Mesendoderm (in vitro differentiated cells): ENCODE measurements around the gene MAML3.
A peak's percentile ranks its signal among the peaks of the same experiment; 100 is the strongest.

Experiments
- DNase-seq: peaks from one replicate; pipeline ENCODE4 v3.0.0; 2013
- H2AK5ac ChIP-seq: 2 replicates; pipeline ENCODE4 v1.6.1; 2013; ENCODE audit warnings: low read length, inconsistent platforms
- H2BK120ac ChIP-seq: 2 replicates; pipeline ENCODE4 v1.6.1; 2013; ENCODE audit warnings: low read depth, mild to moderate bottlenecking, low read length, moderate library complexity, mixed read lengths
- H2BK15ac ChIP-seq: replicated peaks from 2 replicates; pipeline ENCODE4 v1.6.1; 2013; ENCODE audit warnings: low read depth, mild to moderate bottlenecking, moderate library complexity
- H2BK5ac ChIP-seq: 2 replicates; pipeline ENCODE4 v1.6.1; 2013; ENCODE audit warnings: low read length, inconsistent platforms
- H3K18ac ChIP-seq: 2 replicates; pipeline ENCODE4 v1.6.1; 2013; ENCODE audit warnings: mild to moderate bottlenecking, low read length, mixed read lengths
- H3K23ac ChIP-seq: one replicate; pipeline ENCODE4 v1.6.1; 2013; ENCODE audit warnings: low read length
- H3K27ac ChIP-seq: 2 replicates; pipeline ENCODE4 v1.5.1; 2013; ENCODE audit warnings: low read depth, mild to moderate bottlenecking, inconsistent platforms, low read length, moderate library complexity
- H3K27me3 ChIP-seq: 2 replicates; pipeline ENCODE4 v1.6.1; 2013; ENCODE audit warnings: low read length, control low read depth, mild to moderate bottlenecking, inconsistent platforms; ENCODE audit not compliant: insufficient read depth, poor library complexity
- H3K36me3 ChIP-seq: 2 replicates; pipeline ENCODE4 v1.6.1; 2013; ENCODE audit warnings: low read length, inconsistent platforms; ENCODE audit not compliant: control insufficient read depth, insufficient read depth
- H3K4ac ChIP-seq: one replicate; pipeline ENCODE4 v1.6.1; 2013; ENCODE audit warnings: low read depth, mild to moderate bottlenecking, low read length, moderate library complexity
- H3K4me1 ChIP-seq: 2 replicates; pipeline ENCODE4 v1.6.1; 2013; ENCODE audit warnings: low read depth, low read length, inconsistent platforms; ENCODE audit not compliant: control insufficient read depth
- H3K4me2 ChIP-seq: 2 replicates; pipeline ENCODE4 v1.6.1; 2013; ENCODE audit warnings: low read length
- H3K4me3 ChIP-seq: 2 replicates; pipeline ENCODE4 v1.5.1; 2013; ENCODE audit warnings: mild to moderate bottlenecking, low read length
- H3K56ac ChIP-seq: one replicate; pipeline ENCODE4 v1.6.1; 2013; ENCODE audit warnings: low read length
- H3K79me1 ChIP-seq: 2 replicates; pipeline ENCODE4 v1.6.1; 2013; ENCODE audit warnings: low read length, inconsistent platforms
- H3K79me2 ChIP-seq: 2 replicates; pipeline ENCODE4 v1.6.1; 2013; ENCODE audit warnings: mild to moderate bottlenecking, low read length; ENCODE audit not compliant: control insufficient read depth, insufficient read depth
- H3K9ac ChIP-seq: 2 replicates; pipeline ENCODE4 v1.6.1; 2013; ENCODE audit warnings: low read length, inconsistent platforms
- H4K5ac ChIP-seq: one replicate; pipeline ENCODE4 v1.6.1; 2013; ENCODE audit warnings: low read length
- H4K8ac ChIP-seq: one replicate; pipeline ENCODE4 v1.6.1; 2013; ENCODE audit warnings: low read depth, mild to moderate bottlenecking, control low read depth, low read length, moderate library complexity
- WGBS: extraction: QIAGEN DNeasy Blood & Tissue Kit; methylation state at CpG from one replicate; pipeline ENCODE4 v1.1.7; 2013; ENCODE audit warnings: low lambda C conversion rate, missing lambda C conversion rate; ENCODE audit not compliant: insufficient coverage; ENCODE audit errors: extremely low coverage; 5-methylcytosine and 5-hydroxymethylcytosine counted together

MAML3 gene

GRCh38 chr4:140176735-140177134 lies 22.8 kb upstream of the MAML3 start:
- H4K5ac ChIP-seq: no peak overlapping the region
- no CpG with 5 or more reads among the region's 3 CpGs for WGBS
- no peak overlapping the region for H3K18ac ChIP-seq
- H2BK15ac ChIP-seq: no peak overlapping the region
- no peak overlapping the region for H4K8ac ChIP-seq
- no peaks in the 10 kb centered on the region for H3K79me1 ChIP-seq
- H3K4me3 ChIP-seq: no peak overlapping the region
- no peak overlapping the region for H3K9ac ChIP-seq
- no peaks in the 10 kb centered on the region for H3K4me1 ChIP-seq
- H2AK5ac ChIP-seq: no peak overlapping the region
- H3K4me2 ChIP-seq: no peak overlapping the region
- H3K4ac ChIP-seq: no peak overlapping the region
- H2BK120ac ChIP-seq: no peak overlapping the region
- no peak for DNase-seq
- no peak overlapping the region for H2BK5ac ChIP-seq
- no peaks in the 10 kb centered on the region for H3K36me3 ChIP-seq
- H3K56ac ChIP-seq: no peak overlapping the region
- no peaks in the 10 kb centered on the region for H3K27me3 ChIP-seq
- no peak overlapping the region for H3K23ac ChIP-seq
- H3K27ac ChIP-seq: no peak overlapping the region
- H3K79me2 ChIP-seq: no peaks in the 10 kb centered on the region

DNA sequence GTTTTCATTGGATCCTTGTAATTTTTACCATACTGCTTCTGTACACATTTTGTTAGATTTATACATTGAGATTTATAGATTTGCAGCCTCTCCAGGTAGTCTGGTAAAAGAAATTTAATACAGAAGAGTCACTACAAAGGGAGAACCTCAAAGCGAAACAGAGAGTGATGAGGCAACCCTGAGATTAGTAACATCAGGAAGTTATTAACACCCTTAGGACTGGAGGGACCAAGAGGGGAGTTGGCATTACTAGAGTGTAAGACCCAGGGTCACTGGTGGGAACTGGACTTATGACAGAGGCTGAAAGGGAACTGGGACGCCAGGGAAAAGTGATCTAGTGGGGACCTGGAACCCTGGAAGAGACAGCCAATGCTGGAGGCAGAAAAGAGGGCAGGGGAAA lies 20.6 kb upstream of the MAML3 start:
- Histone ChIP-seq H3K4me3 (no peak overlapping the region), H3K56ac (no peak overlapping the region), H3K27ac (no peak overlapping the region), H3K79me1 (no peaks in the 10 kb centered on the region), H3K9ac (no peak overlapping the region), H3K4me1 (no peaks in the 10 kb centered on the region), H4K8ac (no peak overlapping the region), H3K18ac (no peak overlapping the region), H4K5ac (no peak overlapping the region), H3K79me2 (no peaks in the 10 kb centered on the region), H2BK120ac (no peak overlapping the region), H3K4me2 (no peak overlapping the region), H3K4ac (no peak overlapping the region), H3K23ac (no peak overlapping the region), H2BK15ac (no peak overlapping the region), H3K27me3 (no peaks in the 10 kb centered on the region), H3K36me3 (no peaks in the 10 kb centered on the region), H2AK5ac (no peak overlapping the region), H2BK5ac (no peak overlapping the region)
- WGBS: no CpG with 5 or more reads among the region's 2 CpGs
- DNase-seq: no peak

- H3K9ac ChIP-seq: no peak overlapping the region
- H3K4me3 ChIP-seq: no peak overlapping the region
- no peaks in the 10 kb centered on the region for H3K4me1 ChIP-seq
- no peak overlapping the region for H2AK5ac ChIP-seq
- H3K79me1 ChIP-seq: no peaks in the 10 kb centered on the region
- H3K79me2 ChIP-seq: no peaks in the 10 kb centered on the region
- H3K4ac ChIP-seq: no peak overlapping the region
- H3K56ac ChIP-seq: no peak overlapping the region
- no peaks in the 10 kb centered on the region for H3K36me3 ChIP-seq
- H3K27ac ChIP-seq: no peak overlapping the region
- H3K27me3 ChIP-seq: no peaks in the 10 kb centered on the region
- no CpG with 5 or more reads among the region's 1 CpG for WGBS
- no peak for DNase-seq
- no peak overlapping the region for H2BK120ac ChIP-seq
- H2BK5ac ChIP-seq: no peak overlapping the region
- H2BK15ac ChIP-seq: no peak overlapping the region
- H3K4me2 ChIP-seq: no peak overlapping the region
- H4K5ac ChIP-seq: no peak overlapping the region
- no peak overlapping the region for H3K23ac ChIP-seq
- no peak overlapping the region for H3K18ac ChIP-seq
- no peak overlapping the region for H4K8ac ChIP-seq
Observed at GRCh38 chr4:140172960-140173359, 19.0 kb upstream of the MAML3 start.

- Histone ChIP-seq H3K4me1 (no peaks in the 10 kb centered on the region), H3K4me3 (no peak overlapping the region), H2BK5ac (no peak overlapping the region), H3K9ac (no peak overlapping the region), H3K4ac (no peak overlapping the region), H3K36me3 (no peaks in the 10 kb centered on the region), H3K23ac (no peak overlapping the region), H3K79me1 (no peaks in the 10 kb centered on the region), H3K79me2 (no peaks in the 10 kb centered on the region), H4K8ac (no peak overlapping the region), H2BK120ac (no peak overlapping the region), H3K56ac (no peak overlapping the region), H2AK5ac (no peak overlapping the region), H3K27me3 (no peaks in the 10 kb centered on the region), H2BK15ac (no peak overlapping the region), H3K18ac (no peak overlapping the region), H4K5ac (no peak overlapping the region), H3K4me2 (no peak overlapping the region), H3K27ac (no peak overlapping the region)
- no peak for DNase-seq
- no CpG with 5 or more reads among the region's 4 CpGs for WGBS
Observed at GRCh38 chr4:140170299-140170698, 16.3 kb upstream of the MAML3 start.

- Histone ChIP-seq H3K4me2 (no peak overlapping the region), H4K8ac (no peak overlapping the region), H3K4me1 (no peaks in the 10 kb centered on the region), H3K27me3 (no peaks in the 10 kb centered on the region), H3K4ac (no peak overlapping the region), H3K36me3 (no peaks in the 10 kb centered on the region), H3K79me2 (no peaks in the 10 kb centered on the region), H2BK15ac (no peak overlapping the region), H3K56ac (no peak overlapping the region), H3K4me3 (no peak overlapping the region), H4K5ac (no peak overlapping the region), H3K79me1 (no peaks in the 10 kb centered on the region), H2BK5ac (no peak overlapping the region), H3K23ac (no peak overlapping the region), H2AK5ac (no peak overlapping the region), H2BK120ac (no peak overlapping the region), H3K27ac (no peak overlapping the region), H3K9ac (no peak overlapping the region), H3K18ac (no peak overlapping the region)
- WGBS: no CpG with 5 or more reads among the region's 5 CpGs
- no peak for DNase-seq
Observed at GRCh38 chr4:140168936-140169335, 15.0 kb upstream of the MAML3 start.

GRCh38 chr4:140168474-140168873 lies 14.5 kb upstream of the MAML3 start:
- no peak overlapping the region for H3K56ac ChIP-seq
- no peak overlapping the region for H4K8ac ChIP-seq
- no peak overlapping the region for H3K27ac ChIP-seq
- no peak overlapping the region for H3K4me3 ChIP-seq
- no peaks in the 10 kb centered on the region for H3K36me3 ChIP-seq
- H3K4me2 ChIP-seq: no peak overlapping the region
- H3K9ac ChIP-seq: no peak overlapping the region
- no peaks in the 10 kb centered on the region for H3K4me1 ChIP-seq
- H3K79me1 ChIP-seq: no peaks in the 10 kb centered on the region
- H2BK120ac ChIP-seq: no peak overlapping the region
- no peaks in the 10 kb centered on the region for H3K79me2 ChIP-seq
- no CpG with 5 or more reads among the region's 1 CpG for WGBS
- no peak overlapping the region for H2AK5ac ChIP-seq
- H3K27me3 ChIP-seq: no peaks in the 10 kb centered on the region
- H3K23ac ChIP-seq: no peak overlapping the region
- H4K5ac ChIP-seq: no peak overlapping the region
- H2BK5ac ChIP-seq: no peak overlapping the region
- no peak overlapping the region for H2BK15ac ChIP-seq
- peak; percentile 52 for DNase-seq
- H3K4ac ChIP-seq: no peak overlapping the region
- H3K18ac ChIP-seq: no peak overlapping the region
